Iris pigment epithelial cell (primary cell): ENCODE measurements around the gene OSBPL1A.

Experiments
- DNase-seq: peaks from one replicate; pipeline ENCODE4 v3.0.0-alpha.2; 2011; ENCODE audit warnings: low read depth

OSBPL1A gene

GRCh38 chr18:24126155-24126961 is 271.3 kb downstream of the OSBPL1A start:
- DNase-seq, result no peak

GRCh38 chr18:24121625-24122024 is 276.0 kb downstream of the OSBPL1A start:
- DNase-seq, result no peak

- DNase-seq, result no peak
Measured at GRCh38 chr18:24120676-24121075, 276.9 kb downstream of the OSBPL1A start.

GRCh38 chr18:24118750-24119577 is 278.7 kb downstream of the OSBPL1A start:
- peak; percentile 65 for DNase-seq

- DNase-seq, result no peak
Measured at GRCh38 chr18:24115628-24116027, 282.0 kb downstream of the OSBPL1A start.

GRCh38 chr18:24114924-24115549 is 282.6 kb downstream of the OSBPL1A start:
- no peak for DNase-seq

GRCh38 chr18:24112874-24113615 is 284.6 kb downstream of the OSBPL1A start:
- DNase-seq, result peak; percentile 60

- no peak for DNase-seq
Measured at GRCh38 chr18:24112464-24112863, 285.2 kb downstream of the OSBPL1A start.
